GM12891 (cell line): ENCODE measurements around the gene ARPIN.

Experiments
- POLR2A ChIP-seq: IDR thresholded peaks from 2 replicates; pipeline ENCODE4 v1.6.1; 2011; ENCODE audit warnings: low read depth, low read length, control low read depth
- POLR2AphosphoS5 ChIP-seq: IDR thresholded peaks from 2 replicates; pipeline ENCODE4 v1.6.1; 2011; ENCODE audit warnings: low read depth, low read length, control low read depth
- SPI1 ChIP-seq: IDR thresholded peaks from 2 replicates; pipeline ENCODE4 v1.6.1; 2011; ENCODE audit warnings: low read depth, low read length, control low read depth
- TAF1 ChIP-seq: IDR thresholded peaks from 2 replicates; pipeline ENCODE4 v1.6.1; 2011; ENCODE audit warnings: low read depth, low read length, control low read depth

DNA sequence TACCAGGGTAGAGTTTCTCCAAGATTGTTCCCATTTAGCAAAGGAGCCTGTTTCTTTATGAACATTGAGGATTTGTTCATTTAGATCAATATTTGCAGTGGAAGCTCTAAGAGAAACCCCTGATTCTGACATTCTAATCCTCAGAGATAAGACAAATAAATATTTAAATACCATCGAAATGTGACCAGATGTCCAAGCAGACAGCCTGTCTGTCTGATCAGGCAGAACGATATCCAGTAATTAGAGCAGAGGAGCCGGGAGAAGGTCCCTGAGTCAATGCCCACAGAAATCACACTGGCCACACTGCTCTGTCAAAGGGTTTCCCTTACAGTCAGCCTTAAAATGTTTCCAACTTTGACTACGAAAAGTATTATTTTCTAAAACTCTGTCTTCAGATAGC lies 15.7 kb upstream of the ARPIN start:
- TF ChIP-seq SPI1, result no peak
- no peak for TF ChIP-seq POLR2AphosphoS5
- TF ChIP-seq TAF1, result no peak
- no peak for TF ChIP-seq POLR2A
